ENCODE measurements around the gene EHF. TPM values are rescaled to one million over a fixed set of nuclear protein-coding genes. Genes with fewer than 3 reads are reported as not detected.

EHF gene
- total RNA-seq, 2 donors from 2014 or later, result 164 to 332 TPM

GRCh38 chr11:34609850-34610249 lies 11.0 kb upstream of the EHF start:
- WGBS, result 76% methylated on average over 7 of the region's 7 CpGs
- Histone ChIP-seq H3K36me3 (no peaks in the 10 kb centered on the region), H3K27me3 (replicated peaks; ENCODE audit: insufficient read depth) (no peaks in the 10 kb centered on the region), H3K9me3 (no peaks in the 10 kb centered on the region), H3K4me1 (replicated peaks) (no peaks in the 10 kb centered on the region), H3K27ac (peak overlapping the region in 1 of 2 donors; percentile 25), H3K4me3 (no peak overlapping the region)
- intact Hi-C loops (cut with DNase I), result no loop called here
- TF ChIP-seq POLR2AphosphoS5 (IDR thresholded peaks at IDR 0.05) (no peak), CTCF (IDR thresholded peaks at IDR 0.05) (no peak), POLR2A (IDR thresholded peaks at IDR 0.05) (no peak)
- no peak for DNase-seq (ENCODE audit: low spot score)

GRCh38 chr11:34610324-34611041 lies 10.4 kb upstream of the EHF start:
- intact Hi-C loops (cut with DNase I), result no loop called here
- Histone ChIP-seq H3K27me3 (replicated peaks; ENCODE audit: insufficient read depth) (no peaks in the 10 kb centered on the region), H3K27ac (peak overlapping the region in 1 of 2 donors; percentile 35), H3K9me3 (no peaks in the 10 kb centered on the region), H3K4me1 (replicated peaks) (no peaks in the 10 kb centered on the region), H3K4me3 (no peak overlapping the region), H3K36me3 (no peaks in the 10 kb centered on the region)
- WGBS, result 61% methylated on average over 5 of the region's 5 CpGs
- no peak for TF ChIP-seq CTCF (IDR thresholded peaks at IDR 0.05)
- TF ChIP-seq POLR2A (IDR thresholded peaks at IDR 0.05), result no peak
- TF ChIP-seq POLR2AphosphoS5 (IDR thresholded peaks at IDR 0.05), result peak; percentile 88
- DNase-seq (ENCODE audit: low spot score), result peak; percentile 84

- H3K4me1 ChIP-seq (replicated peaks), result no peaks in the 10 kb centered on the region
- no peak for DNase-seq (ENCODE audit: low spot score)
- H3K4me3 ChIP-seq, result no peak overlapping the region
- H3K27me3 ChIP-seq (replicated peaks; ENCODE audit: insufficient read depth), result no peaks in the 10 kb centered on the region
- intact Hi-C loops (cut with DNase I), result no loop called here
- H3K36me3 ChIP-seq, result no peaks in the 10 kb centered on the region
- H3K9me3 ChIP-seq, result no peaks in the 10 kb centered on the region
- no peak for TF ChIP-seq POLR2AphosphoS5 (IDR thresholded peaks at IDR 0.05)
- no peak overlapping the region for H3K27ac ChIP-seq
Measured at GRCh38 chr11:34613015-34613414, 7.9 kb upstream of the EHF start.

GRCh38 chr11:34613552-34614056 lies 7.3 kb upstream of the EHF start:
- H3K27me3 ChIP-seq (replicated peaks; ENCODE audit: insufficient read depth), result no peaks in the 10 kb centered on the region
- no peaks in the 10 kb centered on the region for H3K9me3 ChIP-seq
- 72% methylated on average over 2 of the region's 2 CpGs for WGBS
- intact Hi-C loops (cut with DNase I), result no loop called here
- DNase-seq (ENCODE audit: low spot score), result no peak
- no peak overlapping the region for H3K27ac ChIP-seq
- TF ChIP-seq POLR2A (IDR thresholded peaks at IDR 0.05) (no peak), CTCF (IDR thresholded peaks at IDR 0.05) (no peak), POLR2AphosphoS5 (IDR thresholded peaks at IDR 0.05) (no peak)
- H3K4me3 ChIP-seq, result no peak overlapping the region
- no peaks in the 10 kb centered on the region for H3K36me3 ChIP-seq
- H3K4me1 ChIP-seq (replicated peaks), result no peaks in the 10 kb centered on the region

GRCh38 chr11:34614344-34615104 lies 6.4 kb upstream of the EHF start:
- no peak overlapping the region for H3K4me3 ChIP-seq
- 68% methylated on average over 5 of the region's 5 CpGs for WGBS
- no peak overlapping the region for H3K27ac ChIP-seq
- no peaks in the 10 kb centered on the region for H3K9me3 ChIP-seq
- intact Hi-C loops (cut with DNase I), result no loop called here
- H3K27me3 ChIP-seq (replicated peaks; ENCODE audit: insufficient read depth), result no peaks in the 10 kb centered on the region
- DNase-seq (ENCODE audit: low spot score), result no peak
- TF ChIP-seq POLR2A (IDR thresholded peaks at IDR 0.05), result no peak
- no peak for TF ChIP-seq CTCF (IDR thresholded peaks at IDR 0.05)
- TF ChIP-seq POLR2AphosphoS5 (IDR thresholded peaks at IDR 0.05), result no peak
- peaks cover under 1% of the 10 kb centered on the region for H3K4me1 ChIP-seq (replicated peaks)
- no peaks in the 10 kb centered on the region for H3K36me3 ChIP-seq

All from prostate gland (tissue), 2 donors.